Right cardiac atrium (tissue), 5 donors: ENCODE results near the gene SRM. TPM values are rescaled to one million over a fixed set of nuclear protein-coding genes. Genes with fewer than 3 reads are reported as not detected.
"Not testable (repeated sequence)": the region's sequence is repeated elsewhere in the genome, so short reads cannot be mapped to it uniquely, and the experiment has no call there.

ENCODE experiments used
- ATAC-seq, 2 donors: fragments of 200-7000 bp; cut with Tn5 transposase; one replicate each; pipeline versions ENCODE4 v1.8.0 to v1.9.1; 2020; ENCODE audit warnings: moderate library complexity in 2 of 2, mild to moderate bottlenecking in 1 of 2
- DNase-seq, 3 donors: peaks; one replicate each; pipeline ENCODE4 v3.0.0-alpha.2; 2020
- H3K27ac ChIP-seq: one replicate; pipeline ENCODE4 v1.5.1; 2013; ENCODE audit warnings: mild to moderate bottlenecking, low read length, control low read depth, moderate library complexity
- H3K27me3 ChIP-seq: one replicate; pipeline ENCODE4 v1.6.1; 2013; ENCODE audit not compliant: control insufficient read depth, insufficient read depth
- H3K4me1 ChIP-seq: one replicate; pipeline ENCODE4 v1.6.1; 2013; ENCODE audit warnings: low read length; ENCODE audit not compliant: control insufficient read depth, insufficient read depth
- H3K4me3 ChIP-seq: one replicate; pipeline ENCODE4 v1.5.1; 2013; ENCODE audit warnings: low read length, control low read depth
- H3K9me3 ChIP-seq: one replicate; pipeline ENCODE4 v1.6.1; 2013; ENCODE audit warnings: low read length; ENCODE audit not compliant: control insufficient read depth
- WGBS: extraction: QIAGEN DNeasy Blood & Tissue Kit; methylation state at CpG from one replicate; pipeline ENCODE4 v1.1.7; 2013; 5-methylcytosine and 5-hydroxymethylcytosine counted together
- intact Hi-C, 4 donors: fragments of 100-400 bp; cut with DNase I; formaldehyde crosslinking; loops; one replicate each; pipeline versions ENCODE4 v1.11.0 to v1.14.0; 2022 to 2023
- polyA plus RNA-seq: library from polyadenylated mRNA; stranded (reverse); fragments of 200-250 nt; gene quantifications from one replicate; pipeline ENCODE4 v1.2.3, GENCODE V29; 2013
- total RNA-seq, 4 donors: library from RNA; stranded (reverse); fragmentation: NEBNext Ultra II Directional; extraction: Animal tissue kit (Norgen Biotek cat#: 25700); gene quantifications; one replicate each; pipeline ENCODE4 v1.2.1, GENCODE V29; 2021
- donor health status: healthy with polysubstance abuse.
- donor health status: DM: no; HTN: yes; CAD: no.
- donor health status: DM: no; HTN: no; CAD: no.
- donor health status: DM: no; HTN: yes; CAD: no; lungs with severe emphysema.
- donor health status: DM: yes; HTN: yes; CAD: no.

The SRM gene
- total and polyA plus RNA-seq, 5 donors = 43.6 to 72.6 (median 62.2) TPM

DNA sequence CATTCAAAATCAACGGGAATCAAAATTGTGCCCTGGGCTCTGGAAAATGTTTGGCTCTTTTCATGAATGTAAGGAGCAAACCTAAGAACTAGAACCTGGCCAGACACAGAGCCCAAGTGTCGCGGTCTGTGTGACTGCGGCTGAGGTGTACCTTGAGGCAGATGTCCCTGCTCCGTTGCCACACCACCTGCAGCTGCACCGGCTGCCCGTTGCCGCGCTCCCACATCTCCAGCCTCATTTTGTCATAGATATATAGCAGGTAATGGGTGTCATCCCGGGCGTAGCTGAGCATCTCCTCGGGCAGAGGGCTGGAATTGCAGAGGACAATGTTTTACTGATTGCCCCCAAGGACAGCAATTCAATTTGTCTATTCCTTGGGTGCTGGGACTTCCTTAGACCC, 21.1 kb upstream of the SRM start:
- DNase-seq (no peak), ATAC-seq (no peak)
- WGBS = 87% methylated on average over 12 of the region's 12 CpGs
- Histone ChIP-seq H3K27me3 (no peaks in the 10 kb centered on the region), H3K27ac (no peak overlapping the region), H3K4me1 (no peaks in the 10 kb centered on the region), H3K4me3 (no peak overlapping the region), H3K9me3 (no peaks in the 10 kb centered on the region)
- intact Hi-C loops = no loop called here

DNA sequence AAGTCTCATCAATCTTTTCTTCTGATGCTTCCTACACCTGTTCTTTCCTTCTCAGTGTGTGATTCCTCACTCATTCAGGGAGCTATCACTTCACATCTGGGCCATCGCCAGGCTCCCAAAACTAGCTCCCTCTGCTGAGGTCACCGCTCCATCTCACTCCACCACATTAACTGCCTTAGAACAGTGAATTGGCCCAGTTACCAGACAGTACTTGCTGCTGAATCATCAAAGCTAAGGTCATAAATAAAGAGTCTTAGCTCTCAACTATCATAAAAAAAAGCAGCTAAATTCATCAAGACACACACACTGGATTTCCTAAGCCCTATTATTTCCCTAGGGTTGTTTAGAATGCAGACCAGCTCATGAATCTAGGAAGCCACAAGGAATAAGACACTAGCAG, 18.8 kb upstream of the SRM start:
- DNase-seq = no peak

DNA sequence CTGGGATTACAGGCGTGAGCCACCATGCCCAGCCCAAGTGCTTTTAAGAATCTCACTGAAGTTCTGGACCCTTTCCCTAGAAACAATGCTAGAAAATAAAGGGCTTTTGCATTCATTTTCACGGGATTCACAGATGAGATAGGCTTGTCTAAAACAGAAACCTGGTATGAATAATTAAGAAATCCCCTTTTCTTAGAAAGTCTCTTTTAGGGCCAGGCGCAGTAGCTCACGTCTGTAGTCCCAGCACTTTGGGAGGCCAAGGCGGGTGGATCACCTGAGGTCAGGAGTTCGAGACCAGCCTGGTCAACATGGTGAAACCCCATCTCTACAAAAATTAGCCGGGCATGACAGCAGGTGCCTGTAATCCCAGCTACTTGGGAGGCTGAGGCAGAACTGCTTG, 13.6 kb upstream of the SRM start:
- H3K4me1 ChIP-seq, H3K27me3 ChIP-seq, intact Hi-C loops, H3K27ac ChIP-seq, ATAC-seq, H3K4me3 ChIP-seq, H3K9me3 ChIP-seq, DNase-seq: not testable (repeated sequence)
- WGBS = 91% methylated on average over 7 of the region's 7 CpGs

More for the DNA sequence above, 18.8 kb upstream of the SRM start:
- Histone ChIP-seq H3K9me3 (no peaks in the 10 kb centered on the region), H3K27ac (no peak overlapping the region), H3K4me3 (no peak overlapping the region), H3K4me1 (no peaks in the 10 kb centered on the region), H3K27me3 (no peaks in the 10 kb centered on the region)
- WGBS = 96% methylated on average over 2 of the region's 2 CpGs
- intact Hi-C loops = no loop called here
- no peak for ATAC-seq

DNA sequence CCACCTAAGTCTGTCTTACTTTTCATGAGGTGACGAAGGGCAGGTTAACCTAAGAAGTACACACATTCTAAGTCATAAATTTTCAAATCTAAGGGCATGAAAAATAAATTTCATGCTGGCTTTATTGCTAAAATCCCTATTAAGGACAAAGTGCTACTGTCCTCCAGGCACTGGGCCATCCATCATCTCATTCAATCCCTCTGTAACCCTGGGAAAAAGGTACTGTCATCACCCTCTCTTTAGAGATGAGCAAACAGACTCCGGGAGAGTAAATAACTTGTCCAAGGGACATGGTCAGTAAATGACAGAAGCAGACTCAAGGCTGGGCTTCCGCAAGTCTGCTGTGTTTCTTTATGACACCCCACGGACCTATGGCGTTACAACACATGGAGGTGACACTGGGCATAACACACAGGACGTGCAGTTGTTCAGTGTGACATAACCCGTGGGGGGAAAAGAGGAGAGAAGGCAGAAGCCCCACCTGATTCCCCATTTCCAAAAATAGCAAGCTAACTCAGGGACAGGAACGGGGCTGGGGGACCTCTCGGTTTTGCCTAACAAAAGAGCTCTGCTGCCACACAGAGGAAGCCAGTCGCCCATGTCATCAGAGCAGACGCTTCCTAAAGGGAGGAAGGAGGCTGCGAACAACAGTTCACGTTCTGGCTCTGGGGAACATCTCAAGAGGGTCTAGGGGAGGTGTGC, 12.5 kb upstream of the SRM start:
- no peaks in the 10 kb centered on the region for H3K27me3 ChIP-seq
- no peak for ATAC-seq
- 68% methylated on average over 13 of the region's 13 CpGs for WGBS

DNA sequence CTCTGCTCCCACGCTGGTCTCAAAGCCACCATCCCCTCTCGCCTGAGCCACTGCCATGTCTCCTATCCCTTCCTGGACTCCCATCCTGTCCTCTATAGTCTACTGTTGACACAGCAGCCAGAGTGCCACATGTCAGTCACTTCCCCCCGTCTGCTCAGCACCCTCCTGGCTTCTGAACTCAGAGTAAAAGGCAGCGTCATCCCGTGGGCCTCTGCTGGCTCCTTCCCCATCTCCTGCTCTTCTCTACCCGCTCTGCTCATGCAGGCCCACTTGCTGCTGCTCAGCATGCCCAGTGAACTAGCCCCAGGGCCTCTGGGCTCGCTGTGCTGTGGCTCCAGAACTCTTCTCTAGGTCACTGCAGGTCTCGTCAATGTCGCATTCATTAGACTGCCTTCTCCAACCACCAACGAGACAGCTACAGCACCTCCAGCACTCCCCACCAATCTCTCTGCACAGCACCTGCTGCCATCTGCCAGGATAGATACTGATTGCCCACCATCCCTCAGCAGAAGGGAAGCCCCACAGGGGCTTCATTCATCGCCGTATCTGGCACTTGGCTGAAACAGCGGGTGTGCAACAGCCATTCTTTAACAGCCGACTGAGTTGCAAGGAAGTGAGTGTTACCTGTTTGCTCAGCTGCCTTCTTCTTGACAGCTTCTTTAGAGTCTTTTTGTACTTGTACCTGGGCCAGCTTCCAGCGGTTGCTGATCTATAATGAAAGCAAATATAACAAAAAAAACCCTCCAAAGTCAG, 11.8 kb upstream of the SRM start:
- WGBS = 78% methylated on average over 15 of the region's 15 CpGs
- H3K4me3 ChIP-seq = no peak overlapping the region
- intact Hi-C loops = no loop called here

More for the DNA sequence above, 12.5 kb upstream of the SRM start:
- no peak for DNase-seq
- intact Hi-C loops = no loop called here
- Histone ChIP-seq H3K4me1 (no peaks in the 10 kb centered on the region), H3K27ac (no peak overlapping the region), H3K4me3 (no peak overlapping the region), H3K9me3 (no peaks in the 10 kb centered on the region)

DNA sequence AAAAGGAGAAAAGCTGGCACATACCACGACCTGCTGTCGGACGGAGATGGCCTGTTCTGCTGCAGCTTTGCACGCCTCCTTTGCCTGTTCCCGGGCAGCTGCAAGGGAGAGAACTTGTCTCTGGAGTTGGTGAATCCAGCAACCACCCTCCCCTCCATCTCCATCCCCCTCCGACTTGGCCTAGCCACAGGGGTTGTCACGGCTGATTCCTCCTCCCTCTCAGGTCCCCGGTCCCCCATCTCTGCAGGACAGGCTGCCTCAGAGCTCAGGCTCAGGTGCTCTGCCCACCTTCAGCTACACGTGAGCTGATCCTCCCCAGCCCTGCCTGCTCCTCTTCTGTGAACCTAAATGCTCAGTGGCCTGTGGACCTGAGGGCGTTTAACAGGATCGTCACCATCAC, 11.1 kb upstream of the SRM start:
- DNase-seq (no peak), ATAC-seq (no peak)
- WGBS = 87% methylated on average over 11 of the region's 11 CpGs
- H3K27me3 ChIP-seq = no peaks in the 10 kb centered on the region
- H3K9me3 ChIP-seq = no peaks in the 10 kb centered on the region
- no peak overlapping the region for H3K27ac ChIP-seq
- H3K4me1 ChIP-seq = no peaks in the 10 kb centered on the region
- H3K4me3 ChIP-seq = no peak overlapping the region
- intact Hi-C loops = no loop called here

More for the DNA sequence above, 11.8 kb upstream of the SRM start:
- DNase-seq (no peak), ATAC-seq (no peak)
- Histone ChIP-seq H3K9me3 (no peaks in the 10 kb centered on the region), H3K27ac (no peak overlapping the region), H3K27me3 (no peaks in the 10 kb centered on the region), H3K4me1 (no peaks in the 10 kb centered on the region)

DNA sequence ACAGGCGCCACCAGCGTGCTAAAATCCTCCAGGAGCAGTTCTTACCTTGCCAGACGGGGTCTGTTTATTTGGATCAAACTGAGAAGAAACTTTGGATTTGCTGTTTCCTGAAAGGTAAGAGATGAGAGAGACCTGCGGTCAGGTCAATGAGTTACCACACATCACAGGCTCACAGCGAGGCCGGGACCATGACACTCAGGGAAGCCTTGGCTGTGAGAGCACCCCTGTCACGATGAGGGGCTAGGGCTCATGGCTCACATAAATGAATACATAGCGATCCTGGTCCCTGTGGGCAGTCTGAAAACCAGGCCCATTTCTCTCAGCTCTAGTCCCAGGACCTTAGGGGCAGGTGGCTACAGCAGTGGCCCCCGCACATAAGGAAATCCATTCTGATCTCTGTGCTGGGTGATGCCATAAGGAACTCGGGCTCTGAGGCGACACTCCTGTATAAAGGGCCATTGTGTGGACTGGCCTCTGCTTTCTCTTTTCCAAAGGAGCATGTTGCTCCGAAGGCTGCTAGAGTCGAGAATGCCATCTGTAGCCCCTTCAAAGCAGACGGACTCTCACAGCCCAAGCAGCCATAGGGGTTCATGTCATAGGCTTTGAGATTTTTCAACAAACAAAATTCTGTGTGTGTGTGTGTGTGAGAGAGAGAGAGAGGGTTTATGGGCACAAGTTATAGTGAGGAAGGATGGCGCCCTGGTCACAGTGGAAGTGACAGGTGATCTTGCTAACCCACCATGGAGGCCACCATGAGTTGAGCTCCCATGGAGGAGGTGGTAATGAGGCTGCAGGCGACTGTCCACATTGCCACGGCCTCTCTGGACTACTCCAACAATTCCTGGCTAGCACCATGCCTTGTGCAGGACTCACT, 9.0 kb upstream of the SRM start:
- no peak for DNase-seq
- 91% methylated on average over 17 of the region's 17 CpGs for whole genome bisulfite sequencing
- ATAC-seq = no peak
- H3K9me3 ChIP-seq = no peaks in the 10 kb centered on the region
- intact Hi-C loops = no loop called here
- H3K27ac ChIP-seq = no peak overlapping the region
- no peaks in the 10 kb centered on the region for H3K27me3 ChIP-seq
- no peak overlapping the region for H3K4me3 ChIP-seq
- no peaks in the 10 kb centered on the region for H3K4me1 ChIP-seq

DNA sequence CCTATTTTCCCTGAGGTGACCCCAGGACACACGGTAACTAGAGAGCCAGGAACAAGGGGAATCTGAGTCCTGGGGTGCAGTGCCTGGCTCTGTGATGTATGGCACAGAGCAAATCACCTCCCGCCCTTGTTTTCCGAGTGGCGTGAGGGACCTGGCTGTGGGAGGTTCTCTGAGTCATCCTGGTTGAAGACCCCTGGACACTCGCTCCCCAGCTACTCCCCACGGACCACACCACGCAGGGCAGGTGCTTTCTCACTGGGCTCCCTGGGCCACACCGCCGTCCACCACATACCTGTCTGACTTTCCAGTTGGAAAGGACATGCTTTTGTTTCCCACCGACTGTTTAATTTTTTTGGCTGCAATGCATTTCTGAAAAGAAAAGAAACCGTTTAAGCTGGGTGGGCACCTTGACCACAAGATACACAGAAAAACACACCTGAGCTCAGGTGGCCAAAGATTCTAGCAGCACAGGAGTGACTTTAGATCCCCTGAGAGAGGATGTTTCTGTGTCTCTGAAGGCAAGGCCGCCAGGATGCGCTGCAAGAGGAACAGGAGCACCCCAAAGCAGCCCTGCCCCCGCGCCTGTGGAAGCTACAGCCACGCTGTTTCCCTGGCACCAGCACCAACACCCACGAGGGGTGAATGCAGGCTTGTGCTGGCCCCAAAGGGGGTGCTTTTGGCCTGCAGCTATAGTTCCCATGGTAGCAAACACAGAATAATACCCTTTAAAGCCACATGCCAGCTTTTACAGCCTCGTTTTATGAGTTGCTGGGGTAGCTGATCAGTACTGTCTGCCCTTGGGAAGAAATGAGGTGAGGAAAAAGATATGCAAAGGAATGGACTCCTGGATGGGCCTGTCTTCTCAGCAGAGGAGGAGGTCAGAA, 8.1 kb upstream of the SRM start:
- Histone ChIP-seq H3K27ac (no peak overlapping the region), H3K27me3 (no peaks in the 10 kb centered on the region), H3K9me3 (no peaks in the 10 kb centered on the region), H3K4me1 (no peaks in the 10 kb centered on the region), H3K4me3 (no peak overlapping the region)
- 90% methylated on average over 18 of the region's 18 CpGs for WGBS
- no peak for DNase-seq
- no peak for ATAC-seq
- intact Hi-C loops = no loop called here

DNA sequence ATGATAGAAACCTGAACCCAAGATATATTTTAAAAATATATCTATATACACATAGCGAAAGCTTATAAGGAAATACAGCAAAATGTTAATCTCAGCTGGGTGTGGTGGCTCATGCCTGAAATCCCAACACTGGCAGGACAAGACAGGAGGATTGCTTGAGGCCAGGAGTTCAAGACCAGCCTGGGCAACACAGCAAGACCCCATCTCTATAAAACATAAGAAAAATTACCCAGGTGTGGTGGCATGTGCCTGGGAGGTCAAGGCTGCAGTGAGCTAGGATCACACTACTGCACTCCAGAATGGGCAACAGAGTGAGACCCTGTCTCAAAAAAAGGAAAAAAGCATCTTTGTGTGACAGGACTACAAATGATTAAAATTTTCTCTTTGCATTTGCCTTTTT, 6.0 kb upstream of the SRM start:
- DNase-seq (no peak), ATAC-seq (no peak)
- Histone ChIP-seq H3K27me3 (no peaks in the 10 kb centered on the region), H3K4me1 (no peaks in the 10 kb centered on the region), H3K4me3 (no peak overlapping the region), H3K27ac (no peak overlapping the region), H3K9me3 (no peaks in the 10 kb centered on the region)
- intact Hi-C loops = no loop called here
- 100% methylated on average over 1 of the region's 1 CpG for WGBS

DNA sequence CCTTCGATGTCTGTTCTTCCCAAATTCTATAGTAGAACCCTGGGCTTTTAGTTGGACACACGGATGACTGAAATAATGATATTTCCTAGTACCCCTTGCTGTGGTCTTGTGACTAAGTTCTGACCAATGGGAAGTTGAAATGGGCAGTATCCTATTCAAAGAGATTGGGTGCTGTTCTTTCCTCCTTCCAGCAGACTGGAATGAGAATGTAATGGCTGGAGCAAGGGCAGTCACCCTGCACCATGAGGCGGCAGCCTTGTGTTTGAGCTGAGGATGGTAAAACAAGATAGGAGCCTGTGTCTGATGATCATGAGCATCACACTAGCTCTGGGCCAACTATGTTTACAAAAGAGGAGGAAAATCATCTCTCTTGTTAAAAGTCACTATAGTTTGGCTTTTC, 5.1 kb upstream of the SRM start:
- no peak for ATAC-seq
- H3K27me3 ChIP-seq = no peaks in the 10 kb centered on the region
- intact Hi-C loops = no loop called here
- H3K27ac ChIP-seq = no peak overlapping the region
- 97% methylated on average over 3 of the region's 3 CpGs for WGBS
- H3K4me1 ChIP-seq = no peaks in the 10 kb centered on the region
- no peak overlapping the region for H3K4me3 ChIP-seq
- no peak for DNase-seq
- H3K9me3 ChIP-seq = no peaks in the 10 kb centered on the region
